Thoracic aorta (tissue), 2 donors: ENCODE measurements around the gene SEPTIN8. TPM values are rescaled to one million over a fixed set of nuclear protein-coding genes. Genes with fewer than 3 reads are reported as not detected.

ENCODE experiments used
- ATAC-seq: fragments of 150-250 bp; one replicate; pipeline ENCODE4 v1.8.0; 2017; ENCODE audit warnings: low read depth; ENCODE audit not compliant: insufficient number of reproducible peaks, low FRiP score
- DNase-seq: peaks from one replicate; pipeline ENCODE4 v3.0.0-alpha.2; 2020; ENCODE audit warnings: low spot score
- H3K27ac ChIP-seq, 2 donors: fragments of 200-600 bp; sonication (generic); 1 replicate in 1 of 2; 2 replicates in 1 of 2; pipeline ENCODE4 v1.5.1; 2016; ENCODE audit warnings: mild to moderate bottlenecking in 2 of 2, moderate library complexity in 2 of 2
- H3K27me3 ChIP-seq: fragments of 200-600 bp; sonication (generic); replicated peaks from 2 replicates; pipeline ENCODE4 v1.6.0; 2016; ENCODE audit warnings: mild to moderate bottlenecking; ENCODE audit not compliant: insufficient read depth
- H3K36me3 ChIP-seq: fragments of 200-600 bp; sonication (generic); one replicate; pipeline ENCODE4 v1.5.1; 2016
- H3K4me1 ChIP-seq, 2 donors: fragments of 200-600 bp; sonication (generic); 1 replicate in 1 of 2; 2 replicates in 1 of 2; pipeline versions ENCODE4 v1.5.1 to v1.6.0; 2016; ENCODE audit warnings: low read depth in 2 of 2, mild to moderate bottlenecking in 1 of 2; ENCODE audit not compliant: control insufficient read depth in 1 of 2
- H3K4me3 ChIP-seq: fragments of 200-600 bp; sonication (generic); 2 replicates; pipeline ENCODE4 v1.5.1; 2016; ENCODE audit warnings: mild to moderate bottlenecking
- H3K9me3 ChIP-seq: fragments of 200-600 bp; sonication (generic); 2 replicates; pipeline ENCODE4 v1.5.1; 2016
- total RNA-seq, 2 donors: library from RNA; depleted of rRNA; stranded (reverse); fragments of >200 nt; gene quantifications; one replicate each; pipeline versions ENCODE4 v1.1.0 to v1.2.3, GENCODE V29; 2016
- TF ChIP-seq, protein P1 (sequence below): fragments of 200-600 bp; sonication (generic); IDR thresholded peaks from one replicate; pipeline ENCODE4 v1.5.1; 2019; ENCODE audit warnings: antibody characterized with exemption

The SEPTIN8 gene
- total RNA-seq, 2 donors from 2014 or later = 85.7 to 111 TPM

DNA sequence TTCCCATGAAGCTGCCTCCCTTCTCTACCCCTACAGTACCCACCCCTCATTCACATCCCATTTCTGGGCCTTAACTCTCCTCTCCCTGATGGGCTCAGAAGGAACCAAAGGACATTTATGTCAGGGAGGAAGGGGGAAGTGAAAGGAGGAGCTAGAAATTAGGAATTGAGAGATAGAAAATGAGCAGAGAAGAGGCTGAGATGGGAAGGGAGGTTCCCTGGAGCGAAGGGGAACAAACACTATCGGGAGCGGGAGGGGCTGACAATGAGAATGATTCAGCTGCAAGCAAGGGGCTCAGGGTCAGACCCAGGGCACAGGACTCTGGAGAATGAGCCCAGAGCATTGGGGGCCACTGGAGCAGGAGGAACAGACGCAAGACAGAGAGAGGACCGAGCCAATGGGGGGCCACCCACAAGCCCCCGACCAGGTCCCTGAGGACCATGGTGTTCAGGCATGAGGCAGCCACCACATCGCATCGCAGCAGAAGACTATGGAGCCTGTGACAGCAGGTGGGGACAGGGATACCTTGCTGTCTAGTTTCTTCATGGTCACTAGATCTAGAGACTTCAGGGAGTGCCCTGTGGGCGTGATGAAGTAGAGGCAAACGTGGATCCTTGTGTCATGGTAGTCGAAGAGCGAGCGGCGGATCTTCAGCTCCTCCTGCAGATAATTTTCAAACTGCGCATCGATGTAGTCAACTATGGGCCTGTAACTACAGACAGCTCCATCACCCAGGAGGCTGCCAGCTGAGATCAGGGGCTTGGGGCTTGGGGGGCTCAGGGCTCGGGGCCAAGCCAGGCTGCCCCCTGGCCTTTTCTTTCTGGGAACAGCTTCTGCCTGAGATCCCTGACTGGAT is 13.6 kb downstream of the SEPTIN8 start:
- Histone ChIP-seq H3K27ac (no peak overlapping the region), H3K4me3 (no peak overlapping the region), H3K4me1 (peaks cover 12 to 27% of the 10 kb centered on the region in 2 donors), H3K9me3 (no peaks in the 10 kb centered on the region), H3K27me3 (no peaks in the 10 kb centered on the region), H3K36me3 (peaks cover 49% of the 10 kb centered on the region)
- DNase-seq = no peak
- TF ChIP-seq, protein P1, sequence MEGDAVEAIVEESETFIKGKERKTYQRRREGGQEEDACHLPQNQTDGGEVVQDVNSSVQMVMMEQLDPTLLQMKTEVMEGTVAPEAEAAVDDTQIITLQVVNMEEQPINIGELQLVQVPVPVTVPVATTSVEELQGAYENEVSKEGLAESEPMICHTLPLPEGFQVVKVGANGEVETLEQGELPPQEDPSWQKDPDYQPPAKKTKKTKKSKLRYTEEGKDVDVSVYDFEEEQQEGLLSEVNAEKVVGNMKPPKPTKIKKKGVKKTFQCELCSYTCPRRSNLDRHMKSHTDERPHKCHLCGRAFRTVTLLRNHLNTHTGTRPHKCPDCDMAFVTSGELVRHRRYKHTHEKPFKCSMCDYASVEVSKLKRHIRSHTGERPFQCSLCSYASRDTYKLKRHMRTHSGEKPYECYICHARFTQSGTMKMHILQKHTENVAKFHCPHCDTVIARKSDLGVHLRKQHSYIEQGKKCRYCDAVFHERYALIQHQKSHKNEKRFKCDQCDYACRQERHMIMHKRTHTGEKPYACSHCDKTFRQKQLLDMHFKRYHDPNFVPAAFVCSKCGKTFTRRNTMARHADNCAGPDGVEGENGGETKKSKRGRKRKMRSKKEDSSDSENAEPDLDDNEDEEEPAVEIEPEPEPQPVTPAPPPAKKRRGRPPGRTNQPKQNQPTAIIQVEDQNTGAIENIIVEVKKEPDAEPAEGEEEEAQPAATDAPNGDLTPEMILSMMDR = no peak
- ATAC-seq = no peak

DNA sequence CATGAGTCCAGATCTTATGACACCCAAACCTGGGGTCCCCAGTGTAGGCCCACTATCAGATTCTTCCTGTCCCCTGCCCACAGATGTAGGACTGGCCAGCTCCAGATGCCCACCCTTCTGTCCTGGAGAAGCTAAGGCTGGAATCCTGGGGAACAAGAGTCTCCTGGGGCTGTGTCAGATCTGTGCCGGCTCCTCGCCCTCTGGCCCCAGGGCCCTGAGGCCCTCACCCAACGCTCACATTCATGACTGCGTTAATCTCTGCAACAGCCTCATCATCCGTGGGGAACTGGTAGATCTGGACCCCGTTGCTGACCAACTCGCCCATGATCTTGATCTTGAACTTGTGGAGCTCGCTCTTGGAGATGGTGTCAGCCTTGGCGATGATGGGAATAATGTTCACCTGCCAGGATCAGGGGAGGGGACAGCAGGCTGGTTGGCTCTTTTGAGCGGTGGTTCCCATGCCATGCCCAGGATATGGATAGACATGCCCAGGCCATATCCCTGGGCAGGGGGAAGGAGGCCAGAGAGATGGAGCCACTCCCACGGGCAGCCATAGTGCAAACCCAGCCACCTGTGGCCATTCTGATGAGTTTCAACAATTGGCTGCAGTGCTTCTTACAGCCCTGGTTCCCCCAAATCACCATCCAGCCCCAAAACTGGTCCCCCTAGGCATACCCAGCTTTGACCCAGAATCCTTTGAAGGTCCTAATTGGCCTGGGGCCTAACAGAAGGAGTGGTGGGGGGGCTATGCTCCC is 14.6 kb downstream of the SEPTIN8 start:
- DNase-seq (no peak), ATAC-seq (no peak)
- Histone ChIP-seq H3K9me3 (no peaks in the 10 kb centered on the region), H3K4me1 (peaks cover 5 to 18% of the 10 kb centered on the region in 2 donors), H3K4me3 (no peak overlapping the region), H3K36me3 (peaks cover 52% of the 10 kb centered on the region), H3K27ac (no peak overlapping the region), H3K27me3 (no peaks in the 10 kb centered on the region)
- TF ChIP-seq, protein P1 = no peak

DNA sequence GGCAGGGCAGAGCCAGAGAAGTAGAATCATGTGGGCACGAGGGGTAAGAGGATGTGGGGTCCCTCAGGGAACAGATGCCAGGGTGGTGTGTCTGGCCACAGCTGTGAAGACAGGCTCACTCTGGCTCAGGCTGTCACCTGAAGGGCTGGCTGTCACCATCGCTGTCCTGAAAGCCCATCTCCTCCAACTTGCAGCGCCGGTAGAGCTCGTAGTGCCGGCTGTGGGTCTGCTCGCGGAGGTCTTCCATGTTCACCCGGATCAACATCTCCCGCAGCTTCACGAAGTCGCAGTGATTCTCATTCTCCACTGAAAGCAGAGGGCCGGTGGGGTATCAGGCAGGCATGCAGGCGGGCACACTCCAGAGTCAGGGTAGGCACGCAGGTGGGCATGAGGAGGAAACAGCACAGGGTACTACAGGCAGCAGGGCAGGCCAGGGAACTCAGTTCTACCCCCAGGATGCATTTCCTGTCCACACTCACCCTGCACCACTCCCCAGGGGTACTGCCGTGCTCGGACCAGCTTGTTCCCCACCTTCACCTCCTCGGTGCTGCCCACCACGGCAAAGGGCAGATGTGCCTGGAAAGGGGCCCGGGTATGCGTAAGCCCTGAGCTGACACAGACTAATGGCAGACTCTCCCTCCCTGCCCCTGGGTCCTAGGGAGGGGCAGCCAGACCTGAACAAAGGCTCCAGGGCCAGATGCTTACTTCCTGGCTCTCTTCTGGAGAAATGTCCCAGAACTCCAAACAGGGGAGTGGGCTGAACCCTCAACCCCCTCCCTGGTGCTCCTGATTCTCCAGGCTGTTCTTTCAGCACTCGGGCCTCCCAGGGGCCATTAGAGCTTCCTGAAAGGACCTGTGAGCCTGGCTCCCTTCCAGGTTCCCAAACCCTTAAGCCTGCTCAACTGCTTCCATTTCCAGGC is 15.5 kb downstream of the SEPTIN8 start:
- Histone ChIP-seq H3K4me3 (no peak overlapping the region), H3K27me3 (no peaks in the 10 kb centered on the region), H3K4me1 (peaks cover 0 to 9% of the 10 kb centered on the region in 2 donors), H3K9me3 (no peaks in the 10 kb centered on the region), H3K27ac (no peak overlapping the region), H3K36me3 (peaks cover 55% of the 10 kb centered on the region)
- DNase-seq = no peak
- no peak for ATAC-seq
- TF ChIP-seq, protein P1 = no peak

DNA sequence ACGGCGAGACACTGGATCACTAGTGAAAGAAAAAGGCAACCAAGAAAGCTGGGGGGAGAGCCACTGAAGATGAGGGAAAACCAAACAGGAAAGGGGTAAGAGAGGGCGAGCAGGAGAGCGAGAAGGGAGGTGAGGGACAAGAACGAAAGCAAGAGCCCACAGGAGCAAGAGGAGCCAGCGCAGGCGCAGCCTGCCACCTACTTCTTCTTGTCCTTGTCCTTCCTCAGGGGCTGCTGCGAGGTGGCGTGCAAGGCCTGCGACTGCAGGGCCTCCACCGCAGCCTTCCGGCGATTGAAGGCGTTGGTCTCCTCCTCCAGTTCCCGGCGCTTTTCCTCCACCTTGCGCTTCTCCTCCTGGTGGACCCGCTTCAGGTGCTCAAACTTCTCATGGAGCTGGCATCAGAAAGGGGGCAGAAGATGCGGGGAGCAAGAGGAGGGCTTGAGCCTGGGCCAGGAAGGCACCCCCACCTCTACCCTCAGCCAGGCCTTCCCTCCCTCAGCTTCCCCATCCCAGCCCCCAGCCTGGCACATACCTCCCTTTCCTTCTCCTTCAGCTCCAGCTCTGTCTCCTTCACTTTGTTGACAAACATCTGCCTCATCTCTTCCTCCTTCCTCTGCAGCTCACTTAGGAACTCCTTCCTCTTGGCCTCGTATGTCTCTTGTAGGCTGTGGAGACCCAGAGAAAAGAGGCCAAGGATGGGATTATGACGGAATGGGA is 16.3 kb downstream of the SEPTIN8 start:
- no peak overlapping the region for H3K4me3 ChIP-seq
- ATAC-seq (no peak), DNase-seq (no peak)
- no peaks in the 10 kb centered on the region for H3K27me3 ChIP-seq
- peaks cover 55% of the 10 kb centered on the region for H3K36me3 ChIP-seq
- TF ChIP-seq, protein P1 = no peak
- H3K4me1 ChIP-seq = peaks cover 0 to under 1% of the 10 kb centered on the region in 2 donors
- H3K9me3 ChIP-seq = no peaks in the 10 kb centered on the region
- H3K27ac ChIP-seq = no peak overlapping the region
